GM21576 (cell line): ENCODE results near the gene SYS1.

ENCODE experiments used
- ATAC-seq: cut with Tn5 transposase; IDR thresholded peaks from one replicate; pipeline ENCODE4 v1.9.1; 2021; ENCODE audit warnings: mild to moderate bottlenecking, moderate library complexity; ENCODE audit not compliant: unreplicated experiment

Gene SYS1

DNA sequence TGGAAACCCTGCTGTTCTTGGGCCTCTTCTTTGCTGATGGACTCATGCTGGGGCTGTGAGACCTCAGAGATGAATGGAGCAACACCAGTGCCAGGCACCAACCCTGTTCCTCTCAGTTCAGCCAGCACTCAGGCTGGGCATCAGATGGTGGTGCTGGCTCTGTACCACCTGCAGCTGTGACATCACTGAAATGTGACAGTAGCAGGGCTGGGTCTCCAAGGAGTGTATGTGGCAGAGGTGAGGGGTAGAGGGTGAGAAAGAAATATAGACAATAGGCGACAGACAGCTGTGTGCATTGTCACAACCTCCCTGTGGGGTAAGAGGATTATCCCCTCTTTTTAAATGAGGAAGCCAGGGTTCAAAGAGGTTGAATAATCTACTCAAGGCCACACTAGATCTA lies 15.2 kb downstream of the SYS1 start, which contains the start of gene TP53TG5:
TSS of gene TP53TG5 (minus strand) at position 135 of the 400 bp plus-strand sequence. CDS start at position 46, 89 bp downstream.
- ATAC-seq: no peak

DNA sequence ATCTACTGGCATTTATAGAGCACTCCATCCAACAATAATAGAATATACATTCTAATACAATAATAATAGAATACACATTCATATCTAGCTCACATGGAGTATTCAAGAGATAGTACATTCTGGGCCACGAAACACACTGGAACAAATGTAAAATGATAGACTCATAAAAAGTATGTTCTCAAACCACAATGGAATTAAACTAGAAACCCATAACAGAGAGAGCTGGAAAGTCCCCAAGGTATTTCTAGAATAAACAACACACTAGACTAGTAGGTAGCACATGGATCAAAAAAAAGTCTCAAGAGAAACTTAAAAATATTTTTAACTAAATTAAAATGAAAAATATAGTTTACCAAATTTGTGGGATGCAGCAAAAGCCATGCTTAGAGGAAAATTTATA lies 24.3 kb downstream of the SYS1 start:
- no peak for ATAC-seq

DNA sequence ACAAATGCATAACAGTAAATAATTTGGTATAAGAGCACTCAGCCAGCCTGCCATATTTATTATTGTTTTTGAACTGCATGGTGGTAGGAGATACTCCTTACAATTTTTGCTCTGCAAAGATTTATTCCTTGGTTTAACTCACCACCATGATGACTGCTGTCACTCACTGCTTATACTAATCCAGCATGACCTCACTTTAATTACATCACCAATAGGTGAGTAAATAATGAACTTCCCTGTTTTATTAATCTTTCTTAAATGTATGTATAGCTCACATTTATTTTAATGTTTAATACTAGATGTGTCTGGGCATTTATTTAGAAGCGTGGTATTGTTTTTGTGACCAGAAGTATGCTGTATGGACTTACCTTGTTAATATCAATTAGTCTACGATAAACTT lies 28.0 kb downstream of the SYS1 start:
- ATAC-seq: no peak

DNA sequence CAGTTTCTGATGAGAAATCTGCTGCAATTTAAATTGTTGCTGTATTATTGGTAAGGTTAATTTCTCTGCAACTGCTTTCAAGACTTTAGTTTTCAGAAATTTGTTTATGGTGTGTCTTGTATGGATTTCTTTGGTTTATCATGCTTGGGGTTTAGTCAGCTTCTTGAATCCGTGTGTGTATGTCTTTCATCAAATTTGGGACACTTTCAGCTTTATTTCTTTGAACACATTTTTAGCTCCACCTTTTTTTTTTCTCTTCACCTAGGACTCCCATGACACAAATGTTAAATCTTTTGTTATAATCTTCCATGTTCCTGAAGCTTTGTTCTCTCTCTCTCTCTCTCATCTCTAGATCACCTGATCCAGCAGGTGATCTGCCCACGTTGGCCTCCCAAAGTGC lies 28.6 kb downstream of the SYS1 start:
- ATAC-seq: no peak

DNA sequence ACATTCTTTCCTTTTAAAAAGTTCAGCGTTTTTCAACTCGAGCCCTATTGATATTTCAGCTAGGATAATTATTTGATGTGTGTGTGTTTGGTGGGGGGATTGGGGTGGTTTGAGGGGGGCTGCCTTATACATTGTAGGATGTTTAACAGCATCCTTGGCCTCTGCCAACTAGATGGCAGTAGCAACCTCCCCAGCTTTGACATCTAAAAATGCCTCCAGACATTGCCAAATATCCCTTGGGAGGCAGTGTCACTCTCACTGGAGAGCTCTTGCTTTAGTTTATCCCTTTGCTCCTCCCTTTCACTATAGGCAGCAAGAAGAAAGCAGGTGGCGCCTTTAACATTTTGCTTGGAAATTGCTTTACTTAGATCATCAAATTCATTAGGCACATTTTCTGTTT lies 29.8 kb downstream of the SYS1 start:
- no peak for ATAC-seq

DNA sequence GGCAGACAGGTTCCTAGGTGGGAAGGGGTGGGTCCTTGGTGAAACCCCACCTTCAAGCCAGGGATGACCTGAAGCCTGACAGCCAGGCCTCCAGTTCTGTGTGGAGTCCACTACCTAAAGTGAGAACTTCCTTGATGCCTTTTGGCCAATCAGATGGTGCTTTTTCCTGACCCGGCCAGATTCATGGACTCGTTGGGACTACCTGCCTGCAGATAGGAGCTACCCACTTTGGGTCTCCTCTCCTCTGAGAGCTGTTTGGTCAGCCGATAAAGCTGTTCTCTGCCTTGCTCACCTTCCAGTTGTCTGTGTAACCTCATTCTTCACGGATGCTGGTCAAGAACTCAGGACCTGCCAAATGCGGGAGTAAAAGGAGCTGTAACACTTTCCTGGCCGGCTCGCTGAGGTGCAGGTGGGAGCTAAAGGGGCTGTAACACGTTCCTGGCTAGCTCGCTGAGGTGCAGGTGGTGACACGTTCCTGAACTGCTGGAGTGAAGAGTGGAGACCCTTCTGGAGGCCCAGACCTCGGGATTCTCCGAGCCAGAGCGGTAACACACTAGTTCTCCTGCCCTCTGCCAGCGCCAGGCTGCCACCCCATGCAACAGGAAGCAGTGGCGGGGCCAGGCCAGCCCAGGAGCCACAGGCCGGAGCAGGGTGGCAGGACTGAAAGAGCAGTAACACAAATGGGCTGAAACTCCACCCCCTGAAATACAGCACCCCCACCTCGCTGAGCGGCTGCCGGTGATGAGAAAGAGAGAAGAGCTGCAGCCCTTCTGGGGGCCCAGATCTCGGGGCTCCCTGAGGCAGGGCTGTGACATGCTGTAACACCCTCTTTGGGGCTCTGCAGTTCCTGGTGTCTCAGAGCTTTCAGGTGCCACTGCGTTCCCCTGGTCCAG lies 31.5 kb downstream of the SYS1 start:
- no peak for ATAC-seq

DNA sequence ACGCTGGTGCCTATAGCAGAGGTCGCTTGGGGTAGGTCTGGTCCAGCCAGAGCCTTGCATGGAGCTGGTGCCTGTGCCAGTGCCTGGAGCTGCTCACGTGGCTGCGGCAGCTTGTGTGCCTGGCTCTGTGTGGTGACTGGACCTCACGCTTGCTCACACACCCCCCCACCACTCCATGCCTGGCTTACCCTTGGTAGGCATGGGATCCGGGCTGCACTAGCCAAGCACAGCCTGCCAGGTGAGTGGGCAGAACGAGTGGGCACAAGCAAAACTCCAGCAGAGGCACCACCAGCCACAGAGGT lies 32.1 kb downstream of the SYS1 start:
- no peak for ATAC-seq

DNA sequence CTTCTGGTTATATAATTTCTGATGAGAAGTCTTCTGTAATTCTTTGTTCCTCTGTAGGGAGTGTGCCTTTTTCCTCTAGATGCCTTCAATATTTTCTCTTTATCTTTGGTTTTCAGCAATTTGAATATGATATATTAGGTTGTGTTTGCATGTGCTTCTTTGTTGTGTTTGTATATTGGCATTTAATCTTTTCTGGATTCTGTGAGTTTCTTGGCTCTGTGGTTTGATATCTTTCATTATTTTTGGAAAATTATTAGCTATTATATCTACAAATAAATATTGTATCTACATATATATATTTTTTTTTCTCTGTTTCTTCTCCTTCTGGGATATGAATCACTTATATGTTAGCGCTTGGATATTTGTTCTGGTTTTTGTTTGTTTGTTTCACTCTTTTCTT lies 36.1 kb downstream of the SYS1 start:
- ATAC-seq: no peak

DNA sequence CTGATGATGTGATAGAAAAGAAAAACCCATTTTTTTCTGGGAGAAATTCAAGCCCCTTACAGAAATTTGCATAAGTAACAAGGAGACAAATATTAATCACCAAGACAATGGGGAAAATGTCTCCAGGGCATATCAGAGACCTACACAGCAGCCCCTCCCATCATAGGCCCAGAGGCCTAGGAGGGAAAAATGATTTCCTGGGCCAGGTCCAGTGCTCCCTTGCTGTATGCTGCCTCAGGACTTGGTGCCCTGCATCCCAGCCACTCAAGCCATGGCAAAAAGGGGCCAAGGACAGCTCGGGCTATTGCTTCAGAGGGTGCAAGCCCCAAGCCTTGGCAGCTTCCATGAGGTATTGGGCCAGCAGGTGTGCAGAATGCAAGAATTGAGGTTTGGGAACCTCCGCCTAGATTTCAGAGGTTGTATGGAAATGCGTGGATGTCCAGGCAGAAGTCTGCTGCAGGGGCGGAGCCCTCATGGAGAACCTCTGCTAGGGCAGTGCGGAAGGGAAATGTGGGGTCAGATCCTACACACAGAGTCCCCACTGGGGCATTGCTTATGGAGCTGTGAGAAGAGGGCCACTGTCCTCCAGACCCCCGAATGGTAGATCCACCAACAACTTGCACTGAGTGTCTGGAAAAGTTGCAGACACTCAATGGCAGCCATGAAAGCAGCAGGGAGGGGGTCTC lies 37.5 kb downstream of the SYS1 start:
- no peak for ATAC-seq

DNA sequence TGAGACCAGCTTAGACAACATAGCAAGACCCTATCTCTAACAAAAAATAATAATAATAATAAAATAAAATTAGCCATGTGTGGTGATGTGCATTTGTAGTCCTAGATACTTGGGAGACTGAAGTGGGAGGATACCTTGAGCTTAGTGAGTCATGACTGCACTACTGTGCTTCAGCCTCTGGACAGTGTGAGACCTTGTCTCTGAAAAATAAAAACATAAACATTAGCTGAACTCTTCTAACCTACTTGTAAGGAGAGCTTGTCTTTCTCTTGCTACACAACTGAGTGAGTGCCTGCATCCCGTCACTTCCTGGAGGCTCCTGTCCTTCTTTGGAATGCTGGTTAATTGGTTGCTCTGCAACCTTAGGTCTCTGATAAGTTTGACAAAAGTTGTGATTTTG lies 40.0 kb downstream of the SYS1 start:
- no peak for ATAC-seq

DNA sequence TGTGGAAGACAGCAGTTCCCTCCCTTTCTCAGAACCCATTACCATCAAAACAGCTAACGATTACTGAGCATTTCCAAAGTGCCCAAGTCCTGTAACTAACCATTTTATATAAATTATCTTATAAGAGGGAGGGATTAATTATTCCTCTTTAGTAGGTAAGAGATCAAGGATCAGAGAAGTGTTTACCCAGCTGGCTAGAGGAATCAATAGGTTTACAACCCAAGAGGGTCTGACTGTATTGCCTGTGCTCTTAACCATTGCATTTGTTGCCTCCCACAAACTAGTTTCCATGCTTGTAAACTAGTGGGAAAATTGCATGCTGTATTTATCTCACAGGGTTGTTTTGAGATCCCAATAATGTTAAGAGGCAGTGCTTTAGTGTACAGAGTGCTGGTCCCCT lies 41.5 kb downstream of the SYS1 start:
- no peak for ATAC-seq

DNA sequence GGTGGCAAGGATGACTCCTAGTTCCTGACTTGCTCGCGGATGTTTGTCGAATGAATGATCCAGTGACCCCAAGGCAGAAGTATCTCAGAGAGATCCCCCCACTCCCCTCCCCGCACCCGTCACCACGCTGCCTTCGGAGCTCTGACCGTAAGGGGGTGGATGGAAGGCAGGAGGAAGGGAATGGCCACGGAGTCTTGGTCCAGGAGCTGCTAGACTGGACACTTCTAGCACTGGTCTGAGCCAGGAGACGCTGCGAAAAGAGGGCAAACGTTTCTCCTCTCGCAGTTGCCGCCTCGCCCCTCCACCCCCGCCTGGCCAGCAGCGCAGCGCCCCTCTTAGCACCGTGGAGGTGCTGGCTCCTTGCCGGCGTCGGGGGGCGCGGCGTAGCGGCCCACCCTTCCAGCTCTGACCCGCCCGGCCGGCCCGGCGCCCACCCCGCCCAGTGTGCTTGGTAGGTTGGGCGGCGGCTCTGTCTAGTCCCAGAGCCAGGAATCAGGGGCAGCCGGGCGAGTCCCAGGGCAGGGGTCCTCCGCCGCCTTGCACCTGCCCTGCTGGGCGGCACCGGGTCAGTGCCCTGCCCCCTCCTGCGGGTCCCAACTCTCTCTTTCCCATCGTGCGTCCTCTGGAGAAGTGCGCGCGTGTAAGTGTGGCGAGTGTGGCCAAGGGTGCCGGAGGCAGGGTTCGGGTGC lies 42.8 kb downstream of the SYS1 start:
- no peak for ATAC-seq

DNA sequence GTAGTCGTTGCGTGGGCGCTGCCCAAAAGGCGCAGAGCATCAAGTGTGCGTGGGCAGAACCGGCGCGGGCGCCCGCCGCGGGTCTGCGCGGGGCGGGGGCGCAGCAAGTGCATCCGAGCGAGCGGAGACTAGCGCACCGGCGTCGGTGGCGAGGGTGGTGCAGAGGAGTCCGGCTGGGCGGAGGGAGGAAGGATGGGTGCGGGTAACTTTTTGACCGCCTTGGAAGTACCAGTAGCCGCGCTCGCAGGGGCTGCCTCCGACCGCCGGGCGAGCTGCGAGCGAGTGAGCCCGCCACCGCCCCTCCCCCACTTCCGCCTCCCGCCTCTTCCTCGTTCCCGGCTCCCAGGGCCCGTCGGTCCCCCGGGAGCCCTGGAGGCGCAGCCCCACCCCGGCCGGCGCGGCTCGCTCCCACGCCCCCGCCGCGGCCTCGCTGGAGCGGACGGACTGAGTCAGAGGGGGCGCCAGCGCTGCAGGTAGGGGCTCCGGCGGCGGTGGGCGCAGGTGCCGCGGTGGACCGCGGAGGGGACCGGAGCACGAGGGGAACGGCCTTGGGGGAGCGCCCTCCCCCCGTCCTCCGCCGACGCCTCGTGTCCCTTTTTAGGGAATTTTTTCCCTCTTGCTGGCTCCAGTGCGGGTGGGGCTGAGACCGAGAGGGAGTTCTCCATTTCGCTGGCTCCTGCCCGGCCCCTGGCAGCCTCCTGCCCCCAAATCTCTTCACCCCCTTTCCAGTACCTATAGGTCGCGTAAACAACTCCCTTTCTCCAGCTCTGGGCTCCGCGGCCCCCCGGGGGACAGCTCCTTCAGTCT lies 43.5 kb downstream of the SYS1 start:
- no peak for ATAC-seq

DNA sequence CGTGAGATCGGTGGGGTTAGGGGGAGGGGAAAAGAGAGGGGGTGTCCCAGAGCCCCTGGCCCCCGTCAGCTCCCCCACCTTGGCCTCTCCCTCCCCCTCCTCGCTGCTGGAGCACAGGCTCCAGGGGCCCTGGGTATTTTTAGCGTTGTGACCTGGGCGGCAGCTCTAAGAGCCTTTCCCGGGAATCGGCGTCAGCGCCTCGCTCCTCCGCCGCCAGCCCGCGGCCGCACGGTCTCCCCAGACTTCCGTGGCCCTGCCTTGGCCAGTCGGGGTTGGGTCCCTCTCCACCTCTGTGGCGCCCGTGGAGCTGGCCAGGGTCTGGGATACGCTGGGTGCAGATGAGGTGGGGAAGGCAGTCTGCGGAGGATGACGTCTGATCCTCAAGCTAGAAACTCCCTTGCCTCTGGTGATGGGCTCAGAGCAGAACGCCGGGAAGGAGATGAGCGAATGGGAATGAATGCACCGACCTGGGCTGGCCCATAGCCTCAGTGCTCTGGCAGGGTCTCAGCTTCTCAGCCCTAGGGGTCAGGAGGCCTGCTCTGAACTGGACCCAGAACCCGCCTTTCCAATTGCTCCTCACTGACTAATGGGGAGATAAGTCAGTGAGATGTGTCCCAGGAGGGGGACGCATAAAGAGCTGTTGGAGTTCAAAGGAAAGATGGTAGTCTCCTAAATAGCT lies 44.2 kb downstream of the SYS1 start:
- no peak for ATAC-seq

DNA sequence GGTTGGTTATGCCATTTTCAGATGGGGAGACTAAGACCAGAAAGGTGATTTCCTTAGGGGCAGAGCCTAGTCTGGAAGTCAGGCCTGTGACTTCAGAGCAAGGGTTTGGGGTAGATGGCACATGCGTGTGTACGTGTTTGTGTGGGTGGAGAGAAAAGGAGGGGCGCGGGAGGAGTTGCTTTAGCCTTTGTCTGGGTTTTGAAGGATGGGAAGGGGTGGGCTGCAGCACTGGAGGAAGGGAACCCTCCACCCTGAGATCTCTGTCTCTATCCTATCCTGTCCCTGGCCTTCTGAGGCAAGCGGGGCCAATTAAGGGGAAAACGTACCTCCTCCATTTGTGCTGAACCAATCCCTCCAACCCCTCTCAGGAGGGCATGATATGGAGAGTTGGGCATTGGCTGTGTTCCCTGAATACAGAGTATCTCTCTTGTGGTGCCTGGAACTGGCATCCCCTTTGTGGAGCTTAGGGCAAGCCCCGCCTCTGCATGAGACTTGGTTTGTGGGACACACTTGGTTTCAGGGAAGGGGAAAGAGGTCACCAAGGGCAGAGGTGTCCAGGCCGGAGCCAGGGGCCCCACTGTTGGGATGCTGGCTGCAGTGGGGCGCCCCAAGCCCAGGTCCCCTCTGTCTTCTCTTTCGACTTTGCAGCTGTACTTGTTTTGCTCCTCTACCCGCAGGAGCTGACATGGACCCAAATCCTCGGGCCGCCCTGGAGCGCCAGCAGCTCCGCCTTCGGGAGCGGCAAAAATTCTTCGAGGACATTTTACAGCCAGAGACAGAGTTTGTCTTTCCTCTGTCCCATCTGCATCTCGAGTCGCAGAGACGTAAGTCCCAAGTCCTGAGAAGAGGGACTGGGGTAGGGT lies 45.1 kb downstream of the SYS1 start, which contains the start of gene DBNDD2:
TSS of gene DBNDD2 (plus strand) at position 507 of the 863 bp plus-strand sequence. CDS start at position 686, 179 bp downstream.
- ATAC-seq: no peak

DNA sequence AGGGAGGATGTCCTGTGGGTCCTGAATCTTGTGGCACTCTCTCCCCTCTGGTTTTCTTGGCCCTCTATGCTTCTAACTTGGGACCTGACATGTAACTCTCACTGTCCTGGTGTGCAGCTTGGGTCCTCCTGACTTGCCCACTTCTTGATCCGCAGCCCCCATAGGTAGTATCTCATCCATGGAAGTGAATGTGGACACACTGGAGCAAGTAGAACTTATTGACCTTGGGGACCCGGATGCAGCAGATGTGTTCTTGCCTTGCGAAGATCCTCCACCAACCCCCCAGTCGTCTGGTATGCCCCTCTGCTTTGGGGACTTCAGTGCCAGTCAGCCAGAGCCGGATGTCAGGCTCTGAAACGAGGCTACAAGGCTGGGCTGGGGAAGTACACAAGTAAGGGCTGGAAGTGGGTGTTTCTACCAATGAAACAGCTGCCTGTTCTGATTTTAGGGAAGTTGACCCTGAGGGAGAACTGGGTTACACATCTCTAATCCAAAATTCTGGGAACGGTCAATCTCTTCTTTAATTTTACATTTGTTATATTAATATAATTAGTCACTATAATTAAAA lies 45.8 kb downstream of the SYS1 start:
- ATAC-seq: no peak

DNA sequence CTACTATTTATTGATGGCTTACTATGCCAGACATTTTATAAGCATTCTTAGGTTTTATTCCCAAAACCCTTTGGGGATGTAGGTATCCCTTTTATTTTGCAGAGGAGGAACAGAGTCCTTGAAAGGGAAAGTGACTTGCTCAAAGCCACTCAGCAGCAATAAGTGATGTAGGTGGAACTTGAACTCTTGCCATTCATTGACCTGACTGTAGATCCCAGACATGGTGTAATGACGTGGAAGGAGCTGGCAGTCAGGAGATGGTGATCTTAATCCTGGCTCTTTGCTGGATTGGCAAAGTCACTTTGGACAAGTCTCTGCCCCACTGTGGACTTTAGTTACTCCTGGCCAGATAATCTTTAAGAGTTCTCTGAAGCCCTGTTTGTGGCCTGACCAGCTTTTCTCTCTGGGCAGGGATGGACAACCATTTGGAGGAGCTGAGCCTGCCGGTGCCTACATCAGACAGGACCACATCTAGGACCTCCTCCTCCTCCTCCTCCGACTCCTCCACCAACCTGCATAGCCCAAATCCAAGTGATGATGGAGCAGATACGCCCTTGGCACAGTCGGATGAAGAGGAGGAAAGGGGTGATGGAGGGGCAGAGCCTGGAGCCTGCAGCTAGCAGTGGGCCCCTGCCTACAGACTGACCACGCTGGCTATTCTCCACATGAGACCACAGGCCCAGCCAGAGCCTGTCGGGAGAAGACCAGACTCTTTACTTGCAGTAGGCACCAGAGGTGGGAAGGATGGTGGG lies 46.7 kb downstream of the SYS1 start:
- ATAC-seq: no peak

DNA sequence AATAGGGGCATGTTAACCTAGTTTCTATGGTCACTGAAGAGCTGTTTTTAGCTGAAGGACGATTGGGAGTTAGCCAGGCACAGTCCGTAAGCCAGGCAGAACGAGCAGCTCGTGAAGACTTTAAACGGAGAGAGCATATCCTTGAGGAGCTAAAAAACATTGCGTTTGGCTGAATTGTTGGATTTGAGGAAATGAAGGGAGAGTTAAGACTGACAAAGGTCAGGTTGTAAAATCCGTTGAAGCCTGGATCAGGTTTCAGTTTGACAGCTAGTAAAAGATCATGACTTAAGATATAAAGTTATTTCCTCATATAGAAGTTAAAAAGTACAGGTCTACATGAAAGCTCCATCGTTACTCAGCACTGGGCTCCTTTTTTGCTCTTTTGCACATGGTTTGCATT lies 47.9 kb downstream of the SYS1 start:
- no peak for ATAC-seq
